ENCODE data around the gene LRRC27. TPM values are rescaled to one million over a fixed set of nuclear protein-coding genes. Genes with fewer than 3 reads are reported as not detected.

Gene LRRC27
- polyA plus RNA-seq, 3 donors = 25.4 to 33.2 (median 25.5) TPM

DNA sequence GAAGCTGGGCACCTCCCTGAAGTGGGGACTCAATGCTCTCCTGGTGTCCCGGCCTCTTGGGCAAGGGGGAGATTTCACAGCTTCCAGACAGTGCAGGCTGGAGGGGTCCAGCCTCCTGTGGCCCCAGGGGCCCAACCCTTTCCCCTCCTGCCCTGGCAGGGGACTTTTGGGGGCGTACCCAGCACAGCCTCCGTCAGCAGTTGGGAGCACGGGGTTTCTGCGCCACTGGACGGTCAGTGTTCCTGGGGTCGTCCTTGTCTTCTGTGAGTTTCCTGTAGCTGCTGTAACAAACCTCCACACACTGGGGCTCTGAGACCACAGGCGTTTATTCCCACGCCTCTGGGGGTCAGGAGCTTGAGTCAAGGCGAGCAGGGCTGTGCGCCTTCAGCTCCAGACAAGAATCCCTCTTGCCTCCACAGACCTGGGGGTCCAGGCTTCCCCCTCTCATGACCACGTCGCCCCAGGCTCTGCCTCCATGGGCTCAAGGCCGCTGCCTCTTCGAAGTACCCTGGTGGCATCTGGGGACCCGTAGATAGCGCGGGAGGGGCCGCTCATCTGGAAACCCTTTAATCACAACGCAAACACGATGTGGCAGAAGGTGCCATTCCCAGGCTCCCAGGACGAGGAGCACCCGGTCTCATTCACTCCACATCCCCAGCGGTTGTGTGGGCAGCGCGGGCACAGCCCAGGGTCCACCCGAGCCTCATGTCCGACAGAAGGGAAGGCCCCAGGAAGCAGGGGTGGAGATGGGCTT, 79.0 kb downstream of the LRRC27 start:
- no peak for DNase-seq

DNA sequence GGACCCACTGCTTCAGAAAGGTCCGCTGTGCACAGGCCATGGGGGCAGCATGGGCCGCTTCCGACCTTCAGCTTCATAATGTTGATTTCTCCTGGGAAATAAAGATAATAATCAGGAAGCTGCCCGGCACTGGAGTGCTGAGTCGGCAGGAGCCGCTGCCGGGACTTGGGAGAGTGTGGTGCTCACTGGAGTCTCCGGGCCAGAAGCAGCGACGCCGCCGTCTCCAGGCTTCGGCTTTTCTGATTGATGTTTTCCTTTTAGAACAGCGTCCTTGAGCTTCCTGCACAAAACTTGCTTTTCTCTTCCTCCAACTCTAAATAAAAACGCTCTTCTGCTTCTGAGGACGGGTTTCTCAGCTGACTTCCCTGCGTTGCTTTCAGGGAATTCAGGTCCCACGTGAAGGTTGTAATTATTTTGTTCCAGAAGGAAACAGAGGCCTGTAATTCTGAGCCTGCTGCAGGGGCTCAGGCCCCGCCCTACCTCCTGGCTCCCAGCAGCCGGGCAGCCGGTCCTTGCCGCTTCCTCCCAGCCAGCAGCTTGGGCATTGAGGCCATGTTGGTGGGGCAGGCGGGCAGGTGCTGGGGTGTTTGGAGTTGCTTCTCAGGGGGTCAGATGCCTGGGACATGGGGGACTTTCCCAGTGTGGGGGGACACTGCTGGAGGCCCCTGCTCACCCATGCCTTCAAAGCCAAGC, 79.7 kb downstream of the LRRC27 start:
- peak; percentile 56 for DNase-seq

DNA sequence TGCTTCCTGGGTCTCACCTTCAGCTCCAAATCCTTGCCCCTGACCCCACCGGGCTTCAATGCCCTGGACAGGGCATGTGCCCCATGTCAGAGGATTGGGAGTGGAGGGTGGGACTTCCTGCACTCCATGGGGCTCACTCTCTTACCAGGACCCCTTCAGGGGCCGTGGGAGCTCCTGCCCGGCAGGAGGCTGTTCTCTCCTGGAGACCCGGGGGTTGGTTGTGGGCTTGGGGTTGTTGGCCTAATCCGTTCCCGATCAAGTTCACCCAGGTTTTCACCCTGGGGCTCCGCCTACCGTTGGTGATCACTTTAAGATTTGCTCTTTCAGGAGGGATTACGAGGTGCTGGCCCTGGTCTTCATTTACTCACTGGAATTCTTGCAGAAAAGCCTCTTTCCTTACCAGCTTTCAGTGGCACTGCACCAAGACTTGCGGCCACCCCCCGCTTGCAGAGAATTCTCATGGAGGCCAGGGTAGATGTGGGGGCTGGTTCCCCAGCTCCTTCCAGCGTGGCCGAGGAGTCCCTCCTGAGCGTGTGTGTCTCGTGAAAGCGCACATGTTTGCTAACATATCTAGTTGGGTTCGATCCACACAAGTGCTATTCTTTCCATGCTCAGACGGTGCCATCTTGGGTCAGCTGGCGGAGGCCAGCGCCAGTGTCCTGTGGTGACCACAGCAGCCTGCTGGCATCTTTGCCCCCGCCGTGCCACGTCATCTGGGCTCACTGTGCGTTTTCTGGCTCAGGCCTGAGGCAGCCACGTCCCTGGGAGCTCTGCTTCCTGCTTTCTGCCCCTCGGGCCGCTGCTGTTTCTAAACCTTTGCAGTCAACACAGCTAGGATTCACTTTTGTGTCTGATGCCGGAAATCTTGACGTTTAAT, 80.6 kb downstream of the LRRC27 start:
- DNase-seq = no peak

DNA sequence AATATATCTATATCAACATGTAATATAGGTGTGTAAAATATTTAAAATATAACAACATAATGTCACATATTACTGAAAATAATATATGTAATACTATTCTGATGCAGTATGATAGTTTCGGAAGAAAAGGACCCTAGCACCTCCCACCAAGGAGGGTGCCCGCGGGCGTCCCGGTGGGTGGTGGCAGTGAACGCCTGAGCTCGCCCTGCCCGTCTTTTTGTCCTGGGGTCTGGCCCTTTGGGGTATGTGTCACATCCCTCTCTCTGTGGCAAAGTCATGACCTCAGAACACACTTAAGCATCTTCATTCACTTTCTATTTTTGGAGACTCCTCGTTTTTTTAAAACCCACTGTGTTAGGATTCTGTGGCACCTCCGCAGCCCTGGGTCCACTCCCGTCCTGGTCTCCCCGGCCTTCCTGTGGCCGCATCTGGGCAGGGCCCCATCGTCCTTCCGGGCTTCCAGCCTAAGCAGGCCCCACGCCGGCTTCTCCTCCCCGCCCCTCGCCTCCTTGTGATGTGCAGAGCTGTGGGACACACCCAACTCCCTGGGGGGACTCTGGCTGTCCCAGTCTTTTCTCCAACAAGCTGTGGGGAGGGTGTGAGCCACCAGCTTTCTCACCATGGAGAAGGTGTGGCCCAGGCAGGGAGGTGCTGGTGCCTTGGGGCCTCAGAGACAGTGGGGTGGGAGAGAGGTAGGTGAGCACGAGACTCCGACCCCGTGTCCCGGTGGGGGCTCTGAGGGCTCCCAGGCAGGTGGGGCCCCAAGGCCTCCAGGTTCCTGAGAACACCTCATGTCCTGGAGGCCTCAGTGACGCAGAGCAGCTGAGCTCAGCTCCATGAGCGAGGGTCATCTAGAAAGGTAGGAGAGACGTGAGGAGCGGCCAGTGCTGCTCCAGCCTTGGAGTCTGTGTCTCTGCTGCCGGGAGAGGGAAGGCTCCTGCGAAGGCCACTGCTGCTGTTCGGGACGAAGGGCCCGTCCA, 81.5 kb downstream of the LRRC27 start:
- DNase-seq = no peak

DNA sequence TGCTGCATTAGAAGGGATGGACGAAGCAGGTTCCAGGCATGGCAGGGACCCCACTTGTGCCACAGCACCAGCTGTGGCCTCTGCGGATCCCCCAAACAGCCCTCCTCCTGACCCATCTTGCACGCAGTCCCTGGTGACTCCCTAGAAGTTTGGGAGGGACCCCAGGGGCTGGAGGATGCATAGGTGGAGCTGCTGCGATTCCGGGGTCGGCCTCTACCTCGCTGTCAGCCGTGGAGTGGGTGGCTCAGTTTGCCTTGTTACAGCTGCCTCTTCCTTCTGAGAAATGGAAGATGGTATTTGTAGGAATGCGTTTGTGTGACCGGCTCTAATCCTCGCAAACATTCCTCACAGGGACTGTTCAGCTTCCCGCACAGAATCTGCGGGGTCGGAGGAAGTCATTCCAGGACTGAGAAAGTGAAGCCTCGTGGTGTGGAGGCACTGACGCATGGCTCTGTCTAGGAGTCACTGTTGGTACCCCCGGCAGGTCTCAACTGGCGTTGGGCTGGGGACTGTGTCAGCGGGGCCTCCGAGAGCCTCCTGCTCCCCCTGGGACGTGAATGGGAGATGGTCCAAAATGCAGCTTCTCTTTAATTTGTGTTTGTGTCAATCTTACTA, 82.5 kb downstream of the LRRC27 start:
- no peak for DNase-seq

DNA sequence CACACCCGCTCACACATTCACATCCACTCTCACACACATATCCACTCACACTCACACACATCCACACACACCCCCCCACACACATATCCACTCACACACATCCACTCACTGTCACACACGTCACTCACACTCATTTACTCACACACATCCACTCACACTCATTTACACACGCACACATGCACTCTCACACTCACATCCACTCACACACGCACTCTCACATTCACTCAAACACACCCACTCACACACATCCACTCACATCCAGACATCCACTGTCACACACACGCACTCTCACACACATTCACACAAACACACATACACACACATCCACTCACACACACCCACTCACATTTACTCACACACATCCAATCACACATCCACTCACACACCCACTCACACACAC, 83.3 kb downstream of the LRRC27 start:
- no peak for DNase-seq

DNA sequence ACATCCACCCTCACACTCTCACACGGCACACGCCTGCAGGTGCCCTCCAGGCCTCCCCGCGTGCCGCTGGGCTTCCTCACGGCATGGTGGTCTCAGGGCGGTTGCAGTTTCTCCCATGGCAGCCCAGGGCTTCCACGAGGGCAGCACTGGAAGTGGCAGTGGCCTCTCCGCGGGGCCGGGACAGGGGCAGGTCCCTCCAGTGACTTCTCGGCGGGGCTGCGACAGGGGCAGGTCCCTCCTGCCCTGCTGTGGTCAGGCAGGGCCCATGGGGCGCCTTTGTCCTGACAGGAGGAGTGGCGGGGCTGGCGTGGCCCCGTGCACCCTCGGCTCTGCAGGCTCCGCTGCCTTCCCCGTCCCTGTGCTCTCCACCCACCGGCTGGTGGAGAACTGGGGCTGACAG, 84.0 kb downstream of the LRRC27 start:
- DNase-seq = no peak

DNA sequence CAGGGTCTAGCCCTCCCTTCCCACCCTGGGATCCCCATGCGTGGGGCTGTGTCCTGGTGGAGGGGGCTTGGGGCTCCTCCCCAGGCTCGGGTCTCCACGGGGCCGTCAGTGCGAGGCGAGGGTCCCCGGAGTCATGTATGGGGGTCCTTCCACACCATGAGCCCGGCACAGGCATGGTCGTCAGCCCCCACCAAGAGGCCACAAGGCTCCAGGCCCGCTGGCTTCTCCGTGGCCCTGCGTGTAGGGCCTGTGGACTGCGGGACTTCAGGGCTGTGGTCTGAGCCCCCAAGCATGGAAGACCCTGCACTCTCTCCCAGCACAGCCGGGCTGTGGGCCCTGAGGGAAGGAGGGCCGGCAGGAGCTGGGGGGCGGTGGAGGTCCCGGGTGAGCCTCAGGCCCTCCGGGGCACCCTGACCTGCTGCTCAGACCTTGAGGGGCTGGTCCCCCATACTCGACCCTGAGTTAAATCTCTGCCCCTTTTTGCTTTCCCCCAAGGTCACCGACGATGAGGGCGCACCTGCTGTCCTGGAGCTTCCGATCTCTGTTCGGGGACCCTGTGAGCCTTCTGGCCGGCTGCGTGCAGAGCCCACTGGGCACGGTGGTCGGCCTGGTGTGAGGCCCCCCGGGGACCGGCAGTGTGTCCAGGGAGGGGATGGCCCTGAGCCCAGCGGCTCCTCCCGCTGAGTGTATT, 84.7 kb downstream of the LRRC27 start:
- no peak for DNase-seq

DNA sequence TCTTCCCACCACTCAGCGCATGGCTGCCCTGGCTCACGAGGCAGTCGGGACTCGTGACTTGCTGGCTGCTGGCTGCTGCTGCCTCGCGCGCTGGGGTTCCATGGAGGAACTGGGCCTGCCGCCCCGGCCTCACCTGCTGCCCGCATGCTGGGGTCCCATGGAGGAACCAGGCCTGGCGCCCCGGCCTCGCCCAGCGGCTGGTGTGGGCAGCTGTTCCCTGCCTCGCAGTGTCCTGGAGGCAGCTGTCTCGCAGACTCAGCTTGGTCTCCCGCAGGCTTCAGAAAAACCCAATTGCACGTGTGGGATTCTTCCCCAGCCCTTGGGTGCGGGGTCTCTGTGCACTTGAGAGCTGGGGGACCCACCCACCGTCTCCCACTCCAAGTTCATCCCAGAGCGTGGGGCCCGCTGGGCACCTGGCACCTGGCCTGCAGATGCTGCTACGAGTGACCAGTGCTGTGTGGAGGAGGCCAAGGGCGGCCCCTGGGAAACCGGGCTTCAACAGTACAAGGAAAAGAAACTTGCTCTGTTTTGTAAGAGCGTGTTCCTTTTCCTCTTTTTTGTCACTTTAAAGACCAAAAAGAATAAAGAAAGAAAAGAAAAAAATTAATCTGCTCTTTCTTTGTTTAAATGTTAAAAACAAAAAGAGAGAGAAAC, 85.4 kb downstream of the LRRC27 start:
- no peak for DNase-seq

DNA sequence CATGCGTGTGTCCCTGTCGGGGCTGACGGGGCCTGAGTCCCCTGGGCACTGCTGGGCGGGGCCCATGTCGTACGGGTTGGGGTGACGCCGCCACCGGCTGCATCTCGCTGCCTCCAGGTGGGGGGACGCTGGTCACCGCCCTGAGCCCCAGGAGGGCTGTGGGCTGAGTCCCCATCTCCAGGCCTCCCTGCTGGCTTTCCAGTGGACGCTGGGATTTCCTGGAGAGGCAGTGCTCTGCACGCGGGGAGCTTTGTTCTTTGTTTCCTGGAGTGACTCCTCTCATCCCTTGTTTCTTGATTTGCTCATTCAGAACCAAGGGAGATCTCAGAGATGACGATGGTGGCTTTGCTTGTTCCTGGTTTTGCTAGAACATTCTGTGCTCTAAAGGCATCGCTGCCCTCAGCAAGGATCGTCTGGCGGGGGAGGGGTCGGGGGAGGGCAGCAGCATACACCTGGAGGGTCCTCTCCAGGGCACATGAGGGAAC, 86.0 kb downstream of the LRRC27 start:
- DNase-seq = no peak

DNA sequence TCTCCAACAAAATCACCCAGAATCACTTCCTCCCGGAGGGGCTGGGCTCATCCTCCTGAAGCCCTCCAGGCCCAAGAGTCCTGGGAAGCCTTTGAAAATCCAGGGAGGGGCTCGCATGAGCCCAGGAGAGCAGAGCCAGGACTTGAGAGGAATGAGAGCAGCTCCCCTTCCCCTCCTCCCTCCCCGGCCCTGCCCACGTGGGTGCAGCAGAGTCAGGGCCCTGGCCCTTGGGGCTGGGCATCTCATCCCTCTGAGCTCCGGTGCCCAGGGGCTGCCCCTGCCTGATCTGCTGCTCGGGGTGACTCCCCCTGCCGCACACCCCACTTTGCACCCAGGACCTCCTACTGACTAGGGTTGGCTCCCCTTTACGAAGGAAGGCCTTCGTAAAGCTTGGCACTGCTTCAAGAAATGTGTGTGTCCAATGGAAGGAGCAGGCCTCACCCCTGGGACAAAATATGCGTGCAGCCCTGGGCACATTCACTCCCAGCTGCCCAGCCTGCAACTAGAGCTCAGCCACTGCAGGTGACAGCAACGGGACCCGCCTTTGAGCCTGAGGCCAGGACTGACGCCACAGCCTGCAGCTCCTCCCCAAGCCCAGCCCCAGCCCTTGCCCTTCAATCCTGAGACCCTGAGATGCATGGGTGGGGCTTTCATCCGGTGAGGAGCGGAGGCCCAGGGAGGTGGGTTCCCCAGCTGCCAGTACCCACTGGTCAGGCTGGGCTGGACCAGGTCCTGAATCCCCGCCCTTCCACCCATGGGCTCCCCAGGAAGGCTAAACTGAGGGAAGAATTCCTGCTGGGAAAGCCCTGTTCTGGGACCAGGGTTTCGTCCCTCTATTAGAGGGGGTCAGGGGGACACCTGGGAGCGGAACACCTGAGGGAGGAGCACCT, 86.8 kb downstream of the LRRC27 start:
- peak; percentile 63 for DNase-seq

DNA sequence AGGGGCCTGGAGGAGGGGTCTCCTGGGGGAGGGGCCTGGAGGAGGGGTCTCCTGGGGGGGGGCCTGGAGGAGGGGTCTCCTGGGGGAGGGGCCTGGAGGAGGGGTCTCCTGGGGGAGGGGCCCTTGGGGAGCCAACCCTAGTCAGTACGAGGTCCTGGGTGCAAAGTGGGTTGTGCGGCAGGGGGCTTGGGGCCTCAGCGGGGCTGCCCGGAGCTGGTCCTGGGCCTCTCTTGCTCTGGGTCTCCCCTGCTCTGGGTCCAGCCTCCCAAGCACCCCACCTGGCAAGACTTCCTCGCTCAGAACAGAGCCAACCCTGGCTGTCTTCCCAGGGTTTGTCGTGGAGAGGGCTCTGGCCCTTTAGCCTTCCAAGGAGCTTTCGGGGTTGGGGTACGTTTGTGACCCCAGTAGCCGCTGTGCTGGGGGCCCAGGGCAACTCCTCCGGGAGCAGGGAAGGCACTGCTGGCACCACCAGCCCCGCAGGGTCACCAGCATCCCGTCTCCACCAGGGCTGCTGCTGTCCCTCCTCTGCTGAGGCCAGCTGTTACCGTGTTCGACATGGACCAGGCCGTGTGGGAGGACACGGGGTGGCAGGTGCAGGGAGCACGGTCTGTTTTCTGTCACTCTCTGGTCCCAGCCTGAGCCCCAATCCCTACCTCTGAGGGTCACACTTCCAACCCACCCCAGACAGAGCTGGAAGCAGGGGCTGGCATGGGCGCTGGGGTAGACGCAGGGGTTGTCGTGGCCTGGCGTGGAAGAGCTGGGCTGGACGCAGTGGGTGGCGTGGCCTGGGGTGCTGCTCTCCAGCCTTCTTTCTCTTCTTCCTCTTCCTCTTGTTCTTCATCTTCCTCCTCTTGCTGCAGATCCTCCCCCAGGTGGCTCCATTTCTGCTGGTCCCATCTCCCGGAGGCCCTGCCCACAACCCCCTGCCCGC, 87.8 kb downstream of the LRRC27 start:
- DNase-seq = no peak

DNA sequence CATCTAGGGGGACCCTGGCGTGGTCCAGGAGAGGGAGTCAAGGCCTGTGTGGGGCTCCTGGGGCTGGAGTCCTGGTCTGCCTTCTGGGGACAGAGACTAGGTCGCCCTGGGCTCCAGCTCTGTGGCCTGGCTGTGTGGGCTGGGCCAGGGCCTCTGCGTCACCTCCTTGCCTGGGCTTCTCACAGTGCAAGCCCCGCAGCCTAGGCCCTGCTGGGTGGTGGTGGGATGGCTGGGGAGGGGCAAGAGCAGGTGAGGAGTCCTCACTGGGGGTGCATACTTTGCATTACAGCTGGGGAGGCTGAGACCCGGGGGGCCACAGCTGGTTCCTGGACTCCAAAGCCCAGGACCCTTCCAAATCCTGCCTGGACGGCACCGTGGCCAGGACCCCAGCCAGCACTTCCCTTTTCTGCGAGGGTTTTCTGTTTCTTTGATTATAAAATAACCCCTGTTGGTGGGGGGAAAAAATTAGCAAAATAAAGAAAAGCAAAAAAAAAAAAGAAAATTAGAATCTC, 88.5 kb downstream of the LRRC27 start:
- no peak for DNase-seq

DNA sequence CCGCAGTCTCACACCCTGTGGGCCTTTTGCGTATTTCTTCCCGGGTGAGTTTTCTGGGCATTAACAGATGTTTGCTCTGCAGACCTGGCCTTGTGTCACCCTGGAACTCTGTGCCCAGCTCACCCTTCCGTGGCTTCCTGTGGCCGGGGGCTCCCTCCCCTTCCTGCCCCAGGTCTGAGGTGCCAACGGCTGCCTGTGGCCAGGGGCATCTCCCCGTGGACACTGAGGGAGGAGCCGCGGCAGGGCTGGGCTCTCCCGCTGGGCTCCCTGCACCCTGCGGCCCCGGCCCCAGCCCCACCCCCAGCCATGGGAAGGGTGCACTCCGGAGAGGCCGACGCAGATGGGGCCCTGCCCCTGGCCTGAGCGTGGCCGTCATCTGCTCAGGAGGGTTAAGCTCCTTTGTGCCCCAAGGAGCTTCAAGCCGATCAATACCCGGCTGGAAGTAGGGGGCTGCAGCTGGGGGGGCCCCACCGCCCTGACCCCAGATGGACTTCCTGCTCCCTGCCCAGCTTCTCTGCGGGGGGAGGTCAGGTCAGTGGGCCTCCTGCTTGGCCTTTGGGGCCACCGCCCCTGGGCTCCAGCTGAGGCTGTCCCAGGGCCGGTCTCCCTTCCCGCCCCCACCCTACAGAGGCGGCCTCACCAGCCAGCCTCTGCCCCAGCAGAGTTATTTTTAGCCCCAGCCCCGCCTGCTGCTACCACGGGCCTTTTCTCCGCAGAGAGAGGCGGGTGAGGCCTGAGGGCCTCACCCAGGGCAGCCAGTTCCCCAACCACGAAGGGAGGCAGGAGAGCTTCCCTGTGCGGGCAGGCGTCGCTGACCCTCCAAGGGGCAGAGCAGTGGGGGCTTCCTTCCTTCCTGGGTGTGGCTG, 89.2 kb downstream of the LRRC27 start:
- DNase-seq = no peak

DNA sequence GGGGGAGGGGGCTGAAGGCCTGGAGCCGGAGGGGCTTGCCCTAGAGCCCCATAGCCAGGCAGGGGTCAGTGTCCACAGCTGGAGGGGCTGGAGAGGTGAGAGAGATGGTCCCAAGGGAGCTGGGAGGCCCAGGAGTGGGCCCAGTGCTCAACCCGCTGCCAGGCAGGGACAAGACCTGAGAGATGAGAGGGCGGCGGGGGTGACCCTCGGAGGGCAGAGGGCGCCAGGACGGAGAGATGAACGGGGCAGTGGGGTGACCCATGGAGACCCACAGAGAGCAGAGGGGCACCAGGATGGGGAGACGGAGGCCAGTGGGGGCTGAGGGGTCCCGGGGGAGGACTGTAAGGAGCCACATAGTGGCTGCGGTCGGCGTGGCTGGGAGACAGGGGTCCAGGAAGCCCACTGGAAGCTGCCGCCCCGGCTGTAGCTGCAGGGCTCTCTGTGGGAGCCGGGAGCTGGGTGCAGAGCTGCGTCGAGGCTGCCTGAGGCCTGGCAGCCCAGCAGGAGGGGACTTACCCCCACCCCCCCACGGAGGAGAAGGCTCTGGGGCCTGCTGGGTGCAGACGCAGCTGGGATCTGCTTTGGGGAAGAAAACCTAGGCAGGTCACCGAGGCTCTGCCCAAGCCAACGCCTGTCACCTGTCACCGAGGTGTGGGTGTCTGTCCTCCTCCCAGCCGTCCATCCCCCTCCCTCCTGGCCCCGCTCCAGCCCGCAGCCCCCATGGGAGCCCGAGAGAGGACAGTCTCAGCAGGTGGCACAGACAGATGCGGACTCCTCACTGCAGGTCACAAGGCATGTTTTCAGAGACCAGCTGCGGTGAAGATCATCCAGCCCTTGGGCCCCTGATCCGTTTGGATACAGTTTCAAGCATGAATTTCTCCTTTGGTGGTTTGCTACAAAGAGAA, 90.1 kb downstream of the LRRC27 start:
- no peak for DNase-seq

All from renal pelvis (tissue), 4 donors.